Lower lobe of right lung (tissue), 2 donors: ENCODE results near the gene AUTS2. TPM values are rescaled to one million over a fixed set of nuclear protein-coding genes. Genes with fewer than 3 reads are reported as not detected.

Source experiments
- ATAC-seq, 2 donors: fragments of 200-7000 bp; cut with Tn5 transposase; one replicate each; pipeline ENCODE4 v1.9.1; 2020 to 2022; ENCODE audit warnings: mild to moderate bottlenecking in 2 of 2, moderate library complexity in 2 of 2
- DNase-seq: peaks from one replicate; pipeline ENCODE4 v3.0.0-alpha.2; 2020
- H3K27ac ChIP-seq: fragments of 200-600 bp; one replicate; pipeline ENCODE4 v1.8.0; 2022
- H3K27me3 ChIP-seq: fragments of 200-600 bp; one replicate; pipeline ENCODE4 v1.8.0; 2022; ENCODE audit warnings: low read depth
- H3K36me3 ChIP-seq: fragments of 200-600 bp; one replicate; pipeline ENCODE4 v1.8.0; 2022; ENCODE audit warnings: mild to moderate bottlenecking
- H3K4me1 ChIP-seq: fragments of 200-600 bp; one replicate; pipeline ENCODE4 v1.8.0; 2022
- H3K4me3 ChIP-seq: fragments of 200-600 bp; one replicate; pipeline ENCODE4 v1.8.0; 2022; ENCODE audit warnings: mild to moderate bottlenecking
- H3K9me3 ChIP-seq: fragments of 200-600 bp; one replicate; pipeline ENCODE4 v1.8.0; 2022
- intact Hi-C: fragments of 100-400 bp; cut with DNase I; formaldehyde crosslinking; loops from one replicate; pipeline ENCODE4 v1.11.0; 2022
- total RNA-seq: library from RNA; stranded (reverse); fragmentation: NEBNext Ultra II Directional; extraction: Animal tissue kit (Norgen Biotek cat#: 25700); gene quantifications from one replicate; pipeline ENCODE4 v1.2.1, GENCODE V29; 2021
- TF ChIP-seq, protein P1 (sequence below): fragments of 200-600 bp; IDR thresholded peaks from one replicate; pipeline ENCODE4 v1.8.0; 2022; ENCODE audit warnings: antibody characterized with exemption, mild to moderate bottlenecking
- donor health status: DM: no; HTN: yes; CAD: no; lungs with severe emphysema.

The AUTS2 gene
- total RNA-seq, 1 donor from 2014 or later: 45.7 TPM

DNA sequence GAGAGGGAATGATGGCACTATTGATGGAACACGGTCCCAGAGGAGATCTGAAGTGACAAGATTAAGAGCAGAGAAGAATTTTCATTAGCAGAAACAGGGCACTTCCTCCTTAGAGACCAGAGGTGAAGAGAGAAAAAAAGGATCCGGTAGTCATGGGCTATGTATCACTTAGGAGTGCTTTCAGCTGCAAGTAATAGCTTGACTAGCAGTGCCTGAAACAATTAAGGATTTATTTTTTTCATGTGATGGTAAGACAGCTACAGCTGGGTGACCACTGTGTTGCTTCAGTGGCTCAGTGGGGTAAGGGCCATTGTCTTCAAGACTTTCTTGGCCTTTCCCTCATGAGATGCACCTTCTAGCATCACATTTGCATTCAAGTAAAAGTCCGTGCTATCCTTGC, 1018.5 kb downstream of the AUTS2 start:
- intact Hi-C loops: no loop called here

DNA sequence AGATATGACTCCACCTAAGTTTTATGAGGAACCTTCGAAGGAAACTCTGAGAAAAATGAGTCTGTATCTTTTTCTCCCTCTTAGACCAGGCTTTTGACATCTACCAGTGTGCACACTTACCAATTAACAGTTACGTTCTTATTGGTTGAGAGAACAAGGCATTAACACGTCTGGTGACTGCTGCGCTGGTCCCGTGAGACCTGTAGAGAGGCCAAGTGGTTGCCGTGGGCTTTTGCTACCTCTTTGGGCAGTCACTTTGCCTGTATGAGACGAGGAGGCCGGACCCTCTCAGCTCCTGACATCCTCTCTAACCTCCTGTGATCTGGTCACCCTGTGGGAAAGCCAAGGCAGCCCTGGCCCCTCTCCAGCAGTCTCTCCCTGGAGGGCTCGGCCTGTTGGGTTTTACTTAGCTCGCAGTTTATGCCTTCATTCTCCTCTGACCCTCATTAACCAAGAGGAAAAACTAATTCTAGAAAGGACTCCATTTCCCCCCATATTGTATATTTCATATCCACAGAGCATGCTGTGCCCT, 1019.8 kb downstream of the AUTS2 start:
- Histone ChIP-seq H3K27me3 (no peaks in the 10 kb centered on the region), H3K9me3 (no peaks in the 10 kb centered on the region), H3K27ac (no peak overlapping the region), H3K36me3 (no peaks in the 10 kb centered on the region), H3K4me3 (no peak overlapping the region), H3K4me1 (no peaks in the 10 kb centered on the region)
- DNase-seq (no peak), ATAC-seq (no peak)
- intact Hi-C loops: no loop called here
- TF ChIP-seq, protein P1, sequence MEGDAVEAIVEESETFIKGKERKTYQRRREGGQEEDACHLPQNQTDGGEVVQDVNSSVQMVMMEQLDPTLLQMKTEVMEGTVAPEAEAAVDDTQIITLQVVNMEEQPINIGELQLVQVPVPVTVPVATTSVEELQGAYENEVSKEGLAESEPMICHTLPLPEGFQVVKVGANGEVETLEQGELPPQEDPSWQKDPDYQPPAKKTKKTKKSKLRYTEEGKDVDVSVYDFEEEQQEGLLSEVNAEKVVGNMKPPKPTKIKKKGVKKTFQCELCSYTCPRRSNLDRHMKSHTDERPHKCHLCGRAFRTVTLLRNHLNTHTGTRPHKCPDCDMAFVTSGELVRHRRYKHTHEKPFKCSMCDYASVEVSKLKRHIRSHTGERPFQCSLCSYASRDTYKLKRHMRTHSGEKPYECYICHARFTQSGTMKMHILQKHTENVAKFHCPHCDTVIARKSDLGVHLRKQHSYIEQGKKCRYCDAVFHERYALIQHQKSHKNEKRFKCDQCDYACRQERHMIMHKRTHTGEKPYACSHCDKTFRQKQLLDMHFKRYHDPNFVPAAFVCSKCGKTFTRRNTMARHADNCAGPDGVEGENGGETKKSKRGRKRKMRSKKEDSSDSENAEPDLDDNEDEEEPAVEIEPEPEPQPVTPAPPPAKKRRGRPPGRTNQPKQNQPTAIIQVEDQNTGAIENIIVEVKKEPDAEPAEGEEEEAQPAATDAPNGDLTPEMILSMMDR: no peak

More for the DNA sequence above, 1018.5 kb downstream of the AUTS2 start:
- TF ChIP-seq, protein P1: no peak
- Histone ChIP-seq H3K4me1 (no peaks in the 10 kb centered on the region), H3K27ac (no peak overlapping the region), H3K27me3 (no peaks in the 10 kb centered on the region), H3K9me3 (no peaks in the 10 kb centered on the region), H3K36me3 (no peaks in the 10 kb centered on the region), H3K4me3 (no peak overlapping the region)
- DNase-seq: no peak
- no peak for ATAC-seq

DNA sequence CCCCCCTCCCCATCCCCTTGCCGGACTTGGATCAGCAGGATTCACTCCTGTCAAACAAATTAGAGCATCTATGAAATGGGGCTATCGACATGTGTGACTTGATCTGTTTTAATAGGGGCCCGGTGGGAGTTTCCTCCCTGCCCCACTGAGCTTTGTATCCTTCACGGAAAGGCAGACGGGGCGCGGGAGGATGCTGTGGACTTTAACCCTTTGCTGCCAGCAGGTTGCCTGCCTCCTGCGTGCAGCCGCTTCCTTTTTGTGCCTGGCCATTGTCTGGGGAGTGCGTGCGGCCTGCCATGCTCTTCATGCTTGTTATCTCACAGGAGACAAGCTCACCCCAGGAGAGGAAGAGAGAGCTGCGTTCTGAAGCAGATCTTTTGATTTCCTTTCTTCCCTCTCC, 1020.9 kb downstream of the AUTS2 start:
- no peak overlapping the region for H3K4me3 ChIP-seq
- TF ChIP-seq, protein P1: no peak
- intact Hi-C loops: no loop called here
- H3K4me1 ChIP-seq: no peaks in the 10 kb centered on the region
- DNase-seq (no peak), ATAC-seq (no peak)
- no peaks in the 10 kb centered on the region for H3K27me3 ChIP-seq
- no peak overlapping the region for H3K27ac ChIP-seq
- no peaks in the 10 kb centered on the region for H3K36me3 ChIP-seq
- no peaks in the 10 kb centered on the region for H3K9me3 ChIP-seq

DNA sequence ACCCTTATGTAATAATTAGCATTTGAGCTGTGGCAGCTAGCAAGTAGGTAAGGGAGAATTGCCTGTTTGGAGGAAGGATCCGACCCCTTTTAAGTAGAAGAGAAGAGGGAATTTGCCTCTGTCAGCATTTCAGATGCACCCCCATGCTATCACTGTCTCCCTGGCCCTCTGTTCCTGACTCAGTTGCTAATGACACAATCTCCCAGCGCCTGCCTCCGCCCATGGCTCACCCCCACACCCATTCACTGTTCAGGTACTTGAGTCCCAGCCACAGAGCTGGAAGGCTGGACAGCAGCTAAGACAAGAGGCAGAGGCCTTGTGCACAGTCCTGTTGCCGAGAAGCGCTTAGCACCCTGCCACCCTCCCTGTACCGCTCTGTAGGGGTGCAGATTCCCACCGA, 1021.4 kb downstream of the AUTS2 start:
- no peak overlapping the region for H3K27ac ChIP-seq
- no peak for ATAC-seq
- H3K36me3 ChIP-seq: no peaks in the 10 kb centered on the region
- intact Hi-C loops: no loop called here
- DNase-seq: no peak
- no peak overlapping the region for H3K4me3 ChIP-seq
- no peaks in the 10 kb centered on the region for H3K4me1 ChIP-seq
- H3K27me3 ChIP-seq: no peaks in the 10 kb centered on the region
- TF ChIP-seq, protein P1: no peak
- no peaks in the 10 kb centered on the region for H3K9me3 ChIP-seq

DNA sequence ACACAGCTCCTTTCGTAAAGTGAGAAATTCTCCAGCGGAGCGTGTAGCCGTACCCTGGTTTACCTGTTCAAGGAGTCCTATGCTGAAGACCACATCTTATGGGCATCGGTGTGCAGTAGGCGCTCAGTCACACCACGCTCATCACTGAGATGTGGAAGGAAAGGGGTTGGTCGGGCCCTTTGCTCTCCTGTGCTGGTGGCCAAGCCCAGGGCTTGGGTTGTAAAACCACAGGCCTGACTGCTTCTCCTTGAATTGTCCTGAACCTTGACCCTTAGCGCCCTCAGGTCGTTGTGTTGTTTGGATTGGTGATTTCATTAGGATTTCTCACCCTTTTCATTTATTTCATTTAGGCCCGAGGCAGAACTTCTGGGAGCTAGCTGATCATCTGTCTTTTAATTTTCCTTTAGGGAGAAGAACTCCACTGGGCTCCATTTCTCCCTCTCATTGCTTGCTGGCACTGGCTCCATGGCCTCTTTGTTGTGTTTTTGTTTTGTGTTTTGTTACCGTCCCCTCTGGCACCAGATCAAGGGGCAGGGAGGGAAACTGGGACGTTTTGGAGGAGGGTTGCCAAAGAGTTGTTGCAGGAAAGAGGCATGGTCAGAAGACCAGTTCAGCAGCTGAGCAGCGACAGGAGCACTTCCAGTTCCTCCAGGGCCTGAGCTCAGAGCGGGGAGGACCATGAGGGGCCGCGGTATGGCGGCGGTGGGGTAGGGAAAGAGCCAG, 1022.2 kb downstream of the AUTS2 start:
- DNase-seq: no peak
- H3K36me3 ChIP-seq: no peaks in the 10 kb centered on the region
- TF ChIP-seq, protein P1: no peak
- H3K27ac ChIP-seq: no peak overlapping the region
- no peaks in the 10 kb centered on the region for H3K9me3 ChIP-seq
- no peak overlapping the region for H3K4me3 ChIP-seq
- H3K4me1 ChIP-seq: no peaks in the 10 kb centered on the region
- H3K27me3 ChIP-seq: no peaks in the 10 kb centered on the region
- ATAC-seq: no peak
- intact Hi-C loops: no loop called here
